Keratinocyte (primary cell): ENCODE measurements around the gene RNF17. TPM values are rescaled to one million over a fixed set of nuclear protein-coding genes. Genes with fewer than 3 reads are reported as not detected.

Source experiments
- DNase-seq: peaks from one replicate; pipeline ENCODE4 v3.0.0-alpha.2; 2011; ENCODE audit warnings: low read depth, missing footprints, low spot score
- FAIRE-seq: peaks from 2 replicates; lab custom pipeline; 2011; peaks lifted over from hg19 to GRCh38; lab: Jason Lieb, UNC
- H2AFZ ChIP-seq: 2 replicates; pipeline ENCODE4 v1.6.0; 2012; ENCODE audit warnings: low read length, control low read depth, inconsistent platforms; ENCODE audit not compliant: control insufficient read depth
- H3K27ac ChIP-seq: 2 replicates; pipeline ENCODE4 v1.5.1; 2011; ENCODE audit warnings: low read length; ENCODE audit not compliant: control insufficient read depth, insufficient read depth
- H3K27me3 ChIP-seq: 3 replicates; pipeline ENCODE4 v1.6.0; 2011; ENCODE audit warnings: low read length; ENCODE audit not compliant: control insufficient read depth, insufficient read depth; ENCODE audit errors: extremely low read depth
- H3K36me3 ChIP-seq, 2 experiments: 2 replicates in 1 of 2; 3 replicates in 1 of 2; pipeline ENCODE4 v1.5.1; 2011; ENCODE audit warnings: low read length in 2 of 2, mild to moderate bottlenecking in 1 of 2; ENCODE audit not compliant: control insufficient read depth in 2 of 2, insufficient read depth in 2 of 2; ENCODE audit errors: extremely low read depth in 1 of 2
- H3K4me1 ChIP-seq: 3 replicates; pipeline ENCODE4 v1.5.1; 2011; ENCODE audit warnings: low read length; ENCODE audit not compliant: control insufficient read depth, insufficient read depth; ENCODE audit errors: extremely low read depth
- H3K4me2 ChIP-seq: 3 replicates; pipeline ENCODE4 v1.6.0; 2011; ENCODE audit warnings: low read depth, low read length; ENCODE audit not compliant: control insufficient read depth, insufficient read depth; ENCODE audit errors: extremely low read depth
- H3K4me3 ChIP-seq, 3 experiments: fragments of 200-600 bp in 1 of 3; sonication (generic) in 1 of 3; 2 replicates in 2 of 3; 3 replicates in 1 of 3; pipeline ENCODE4 v1.5.1; 2011 to 2016; ENCODE audit warnings: low read length in 3 of 3, mild to moderate bottlenecking in 3 of 3, control low read depth in 2 of 3, inconsistent platforms in 1 of 3, low read depth in 1 of 3, mixed read lengths in 1 of 3, mixed run types in 1 of 3, moderate library complexity in 1 of 3; ENCODE audit not compliant: control insufficient read depth in 2 of 3, insufficient read depth in 2 of 3; ENCODE audit errors: extremely low read depth in 1 of 3
- H3K79me2 ChIP-seq: 2 replicates; pipeline ENCODE4 v1.6.0; 2012; ENCODE audit warnings: low read length; ENCODE audit not compliant: control insufficient read depth, insufficient read depth
- H3K9ac ChIP-seq: 3 replicates; pipeline ENCODE4 v1.6.0; 2011; ENCODE audit warnings: low read length; ENCODE audit not compliant: control insufficient read depth, insufficient read depth; ENCODE audit errors: extremely low read depth
- H3K9me1 ChIP-seq: 3 replicates; pipeline ENCODE4 v1.6.0; 2011; ENCODE audit warnings: low read length; ENCODE audit not compliant: control insufficient read depth, insufficient read depth; ENCODE audit errors: extremely low read depth
- H3K9me3 ChIP-seq: 2 replicates; pipeline ENCODE4 v1.5.1; 2012; ENCODE audit warnings: low read depth, low read length; ENCODE audit not compliant: control insufficient read depth
- H4K20me1 ChIP-seq: 3 replicates; pipeline ENCODE4 v1.6.0; 2011; ENCODE audit warnings: low read length; ENCODE audit not compliant: control insufficient read depth, insufficient read depth; ENCODE audit errors: extremely low read depth
- CTCF ChIP-seq, 3 experiments: IDR thresholded peaks in 1 of 3; conservative IDR thresholded peaks in 1 of 3; optimal IDR thresholded peaks in 1 of 3; 2 replicates in 2 of 3; 3 replicates in 1 of 3; pipeline versions ENCODE3 to v1.5.1; 2011; ENCODE audit warnings: low read length in 3 of 3, mild to moderate bottlenecking in 3 of 3, moderate library complexity in 2 of 3, control low read depth in 1 of 3, inconsistent platforms in 1 of 3; ENCODE audit not compliant: insufficient read depth in 2 of 3; ENCODE audit errors: extremely low read depth in 1 of 3
- EZH2 ChIP-seq: IDR thresholded peaks from one replicate; pipeline ENCODE4 v1.6.1; 2012; ENCODE audit warnings: inconsistent platforms, mild to moderate bottlenecking, low read length, moderate library complexity
- dilution Hi-C: fragments of 300-500 bp; cut with MboI; formaldehyde crosslinking; loops from one replicate; pipeline ENCODE4 v1.7.0; 2020; ENCODE audit warnings: low sequenced_read_pairs; ENCODE audit not compliant: extremely low pct_ligation_motif_present
- polyA plus RNA-seq, 5 experiments: library from polyadenylated mRNA; depleted of rRNA in 3 of 5; stranded (reverse) in 3 of 5; stranded (forward) in 1 of 5; unstranded in 1 of 5; fragments of >200 nt; gene quantifications; 1 replicate in 1 of 5; 2 replicates in 3 of 5; 3 replicates in 1 of 5; pipeline versions ENCODE4 v1.2.1 to v1.2.3, GENCODE V29; 2011 to 2012; ENCODE audit warnings: missing spikeins in 2 of 5, low read depth in 1 of 5, low replicate concordance in 1 of 5

Gene RNF17
- polyA plus RNA-seq, 1 donor (not counting 4 experiments of a cell fraction or from before 2014, with no cell fraction given), result not detected

GRCh38 chr13:24723206-24723605, 40.8 kb upstream of the RNF17 start:
- dilution Hi-C loops, result no loop called here
- Histone ChIP-seq H3K36me3 (no peaks in the 10 kb centered on the region), H3K4me2 (no peak overlapping the region), H3K9ac (no peak overlapping the region), H3K4me1 (no peaks in the 10 kb centered on the region), H3K9me3 (no peaks in the 10 kb centered on the region), H3K79me2 (no peaks in the 10 kb centered on the region), H3K9me1 (no peaks in the 10 kb centered on the region), H2AFZ (no peak overlapping the region), H4K20me1 (no peaks in the 10 kb centered on the region), H3K27ac (no peak overlapping the region), H3K27me3 (peaks cover 7% of the 10 kb centered on the region), H3K4me3 (no peak overlapping the region)
- no peak for TF ChIP-seq CTCF (optimal IDR thresholded peaks at IDR 0.05 in 1 of 3, IDR thresholded peaks at IDR 0.05 in 1 of 3, conservative IDR thresholded peaks at IDR 0.05 in 1 of 3; ENCODE audit: extremely low read depth in 1 of 3, insufficient read depth in 2 of 3, low read length in 3 of 3)
- FAIRE-seq (no peak), DNase-seq (no peak)

- no peaks in the 10 kb centered on the region for H3K36me3 ChIP-seq
- H3K9ac ChIP-seq, result no peak overlapping the region
- FAIRE-seq, result no peak
- no peak overlapping the region for H3K4me3 ChIP-seq
- H3K79me2 ChIP-seq, result no peaks in the 10 kb centered on the region
- dilution Hi-C loops, result no loop called here
- no peak overlapping the region for H3K4me2 ChIP-seq
- peaks cover 6% of the 10 kb centered on the region for H3K27me3 ChIP-seq
- no peak overlapping the region for H3K27ac ChIP-seq
- no peak for TF ChIP-seq EZH2
- no peak for DNase-seq
- no peaks in the 10 kb centered on the region for H3K9me1 ChIP-seq
- H2AFZ ChIP-seq, result no peak overlapping the region
- H4K20me1 ChIP-seq, result no peaks in the 10 kb centered on the region
- H3K4me1 ChIP-seq, result no peaks in the 10 kb centered on the region
- no peaks in the 10 kb centered on the region for H3K9me3 ChIP-seq
Measured at GRCh38 chr13:24724714-24725113, 39.3 kb upstream of the RNF17 start.

GRCh38 chr13:24725379-24725778, 38.6 kb upstream of the RNF17 start:
- no peak overlapping the region for H3K27ac ChIP-seq
- no peak overlapping the region for H3K9ac ChIP-seq
- no peaks in the 10 kb centered on the region for H3K9me1 ChIP-seq
- H2AFZ ChIP-seq, result no peak overlapping the region
- no peaks in the 10 kb centered on the region for H3K9me3 ChIP-seq
- no peaks in the 10 kb centered on the region for H3K36me3 ChIP-seq
- FAIRE-seq, result no peak
- H3K4me3 ChIP-seq, result no peak overlapping the region
- H3K79me2 ChIP-seq, result no peaks in the 10 kb centered on the region
- dilution Hi-C loops, result no loop called here
- no peak overlapping the region for H3K4me2 ChIP-seq
- H3K4me1 ChIP-seq, result no peaks in the 10 kb centered on the region
- no peak for DNase-seq
- no peaks in the 10 kb centered on the region for H4K20me1 ChIP-seq
- peaks cover 4% of the 10 kb centered on the region for H3K27me3 ChIP-seq
- no peak for TF ChIP-seq CTCF (optimal IDR thresholded peaks at IDR 0.05 in 1 of 3, IDR thresholded peaks at IDR 0.05 in 1 of 3, conservative IDR thresholded peaks at IDR 0.05 in 1 of 3; ENCODE audit: extremely low read depth in 1 of 3, insufficient read depth in 2 of 3, low read length in 3 of 3)
- TF ChIP-seq EZH2, result no peak
